Stimulated activated CD8-positive, alpha-beta memory T cell treated with anti-CD3 and anti-CD28 coated beads, Interleukin-7, amount 100 ng/mL, for 1 hour (primary cell): ENCODE measurements around the gene NRIP2.
A peak's percentile ranks its signal among the peaks of the same experiment; 100 is the strongest.

Experiments used
- DNase-seq, 2 donors: peaks; one replicate each; pipeline ENCODE4 v3.0.0-alpha.2; 2020; ENCODE audit warnings: low read depth in 2 of 2

Gene NRIP2

DNA sequence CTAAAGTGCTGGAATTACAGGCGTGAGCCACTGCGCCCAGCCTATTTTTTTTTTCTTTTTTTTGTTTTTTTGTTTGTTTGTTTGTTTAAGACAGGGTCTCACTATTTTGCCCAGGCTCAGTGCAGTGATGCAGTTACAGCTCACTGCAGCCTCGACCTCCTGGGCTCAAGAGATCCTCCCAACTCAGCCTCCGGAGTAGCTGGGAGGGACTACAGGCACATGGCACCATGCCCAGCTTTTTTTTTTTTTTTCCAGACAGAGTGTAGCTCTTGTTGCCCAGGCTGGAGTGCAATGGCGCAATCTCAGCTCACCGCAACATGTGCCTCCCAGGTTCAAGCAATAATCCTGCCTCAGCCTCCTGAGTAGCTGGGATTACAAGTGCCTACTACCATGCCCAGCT lies 28.1 kb downstream of the NRIP2 start:
- no peak for DNase-seq

DNA sequence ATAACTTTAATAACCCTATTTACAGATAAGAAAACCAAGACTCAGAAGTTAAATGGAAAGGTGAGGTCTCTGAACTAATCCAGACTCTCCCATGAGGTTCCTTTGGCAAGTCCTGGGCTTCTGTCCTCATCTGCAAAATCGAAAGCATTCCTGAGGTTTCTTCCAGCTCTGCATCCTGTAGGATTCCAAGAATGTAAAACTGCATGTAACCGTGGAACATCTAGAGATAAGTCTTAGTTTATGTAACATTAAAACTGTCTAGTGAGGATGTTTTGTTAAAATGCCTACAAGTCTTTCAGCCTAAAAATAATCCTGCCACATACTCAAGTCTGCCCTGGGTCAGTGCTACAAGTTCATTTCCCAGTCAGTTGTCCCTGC lies 29.7 kb downstream of the NRIP2 start:
- no peak for DNase-seq

DNA sequence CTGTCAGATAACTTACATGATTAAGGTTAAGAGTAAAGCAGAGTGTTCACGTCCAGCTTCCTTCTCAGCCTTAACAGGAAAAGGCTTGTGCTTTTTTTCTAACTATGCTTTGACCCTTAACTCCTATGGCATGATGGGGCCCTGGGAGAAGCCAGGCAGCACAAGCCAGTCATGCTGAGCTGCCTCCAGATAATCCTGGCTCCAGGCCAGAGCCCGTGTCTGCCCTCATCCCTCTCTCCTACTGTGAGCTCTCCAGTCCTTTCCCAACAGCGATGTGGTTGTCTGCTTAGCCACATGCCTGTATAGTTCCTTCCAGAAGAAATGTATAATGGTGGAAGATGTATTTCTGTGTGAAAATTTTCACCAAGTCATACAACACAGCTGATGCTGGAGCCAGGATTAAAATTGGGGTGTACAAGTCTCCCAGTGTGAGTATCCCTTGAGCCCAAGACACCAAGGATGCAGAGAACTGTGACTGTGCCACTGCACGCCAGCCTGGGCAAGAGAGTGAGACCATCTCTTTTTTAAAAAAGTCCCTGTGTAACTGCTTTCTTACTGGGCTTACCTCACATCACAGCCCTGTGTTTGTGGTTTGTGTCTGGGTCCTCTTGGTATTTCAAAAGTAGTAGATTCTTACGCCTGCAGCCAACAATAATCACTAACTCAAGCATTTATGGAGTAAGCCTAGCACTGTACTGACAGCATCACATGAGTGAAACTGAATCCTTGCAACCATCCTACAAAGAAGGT lies 30.3 kb downstream of the NRIP2 start:
- DNase-seq, result no peak

DNA sequence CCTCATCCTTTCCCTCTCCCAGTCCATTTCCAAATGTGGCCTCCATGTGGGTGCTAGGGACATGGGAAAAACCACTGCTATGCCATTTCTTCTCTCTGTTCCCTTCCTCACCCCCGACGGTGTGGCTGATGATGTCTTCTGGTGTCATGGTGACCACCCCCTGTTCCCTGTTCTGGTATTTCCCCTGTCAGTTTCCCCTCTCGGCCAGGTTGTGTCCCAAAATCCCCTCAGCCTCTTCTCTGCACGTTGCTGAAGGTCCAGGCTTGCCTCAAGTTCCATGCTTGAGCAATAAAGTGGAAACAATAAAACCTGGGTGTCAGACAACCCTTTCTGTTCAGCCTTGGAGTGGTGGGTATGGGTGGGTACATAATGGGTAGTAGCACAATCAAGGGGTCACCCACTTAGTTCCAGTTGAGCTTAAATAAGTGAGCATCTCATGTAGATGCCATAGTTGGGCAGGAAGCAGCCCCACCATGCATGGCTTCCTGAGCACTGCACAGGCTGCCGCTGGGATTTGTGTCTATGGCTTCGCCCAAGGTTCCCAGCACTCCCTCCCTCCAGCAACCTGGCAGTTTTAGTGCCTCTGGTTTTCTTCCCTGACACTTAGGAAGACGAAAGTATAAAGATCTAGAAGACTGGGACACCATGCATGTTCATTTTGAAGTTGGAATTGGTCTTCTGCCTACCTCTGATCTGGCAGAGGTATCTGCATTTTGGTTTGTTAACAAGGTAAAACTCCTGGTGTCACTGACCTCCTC lies 31.0 kb downstream of the NRIP2 start:
- no peak for DNase-seq

DNA sequence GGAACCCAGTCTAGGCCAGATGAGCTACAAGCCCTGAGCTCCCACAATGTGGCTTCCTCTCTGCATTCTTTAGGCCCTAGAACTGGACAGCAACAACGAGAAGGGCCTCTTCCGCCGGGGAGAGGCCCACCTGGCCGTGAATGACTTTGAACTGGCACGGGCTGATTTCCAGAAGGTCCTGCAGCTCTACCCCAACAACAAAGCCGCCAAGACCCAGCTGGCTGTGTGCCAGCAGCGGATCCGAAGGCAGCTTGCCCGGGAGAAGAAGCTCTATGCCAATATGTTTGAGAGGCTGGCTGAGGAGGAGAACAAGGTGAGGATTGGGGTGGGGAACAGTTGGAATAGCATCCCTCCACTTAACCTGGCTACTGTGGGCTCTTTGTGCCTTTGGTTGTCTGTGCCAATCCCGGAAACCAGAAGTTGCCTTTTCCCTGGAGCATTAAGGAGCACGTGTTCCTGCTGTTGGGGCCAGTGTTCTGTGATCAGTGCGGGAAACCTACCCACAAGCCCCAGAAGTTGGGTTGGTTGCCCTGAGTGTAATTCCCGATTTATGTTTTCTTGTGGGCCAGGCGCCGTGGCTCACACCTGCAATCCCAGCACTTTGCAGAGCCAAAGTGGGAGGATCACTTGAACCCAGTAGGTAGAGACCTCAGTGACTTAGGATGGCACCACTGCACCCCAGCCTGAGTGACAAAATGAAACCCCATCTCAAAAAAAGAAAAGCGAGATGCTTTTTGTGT lies 33.6 kb downstream of the NRIP2 start:
- DNase-seq, result no peak

DNA sequence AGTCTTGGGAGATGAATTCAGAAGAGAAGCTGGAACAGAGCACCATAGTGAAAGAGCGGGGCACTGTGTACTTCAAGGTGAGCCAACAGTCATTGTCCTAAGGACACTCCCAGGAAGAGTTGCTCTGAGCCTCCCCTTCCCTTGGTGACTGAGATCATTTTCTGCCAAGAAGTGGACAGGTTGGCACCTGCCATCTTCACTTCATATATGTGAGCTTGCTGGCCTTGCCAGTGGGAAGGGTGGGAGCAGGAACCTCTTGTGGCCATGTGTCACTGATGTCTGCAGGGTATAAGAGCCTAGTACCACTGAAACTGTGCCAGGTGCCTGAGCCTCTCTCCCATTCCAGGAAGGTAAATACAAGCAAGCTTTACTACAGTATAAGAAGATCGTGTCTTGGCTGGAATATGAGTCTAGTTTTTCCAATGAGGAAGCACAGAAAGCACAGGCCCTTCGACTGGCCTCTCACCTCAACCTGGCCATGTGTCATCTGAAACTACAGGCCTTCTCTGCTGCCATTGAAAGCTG lies 34.7 kb downstream of the NRIP2 start:
- no peak for DNase-seq

DNA sequence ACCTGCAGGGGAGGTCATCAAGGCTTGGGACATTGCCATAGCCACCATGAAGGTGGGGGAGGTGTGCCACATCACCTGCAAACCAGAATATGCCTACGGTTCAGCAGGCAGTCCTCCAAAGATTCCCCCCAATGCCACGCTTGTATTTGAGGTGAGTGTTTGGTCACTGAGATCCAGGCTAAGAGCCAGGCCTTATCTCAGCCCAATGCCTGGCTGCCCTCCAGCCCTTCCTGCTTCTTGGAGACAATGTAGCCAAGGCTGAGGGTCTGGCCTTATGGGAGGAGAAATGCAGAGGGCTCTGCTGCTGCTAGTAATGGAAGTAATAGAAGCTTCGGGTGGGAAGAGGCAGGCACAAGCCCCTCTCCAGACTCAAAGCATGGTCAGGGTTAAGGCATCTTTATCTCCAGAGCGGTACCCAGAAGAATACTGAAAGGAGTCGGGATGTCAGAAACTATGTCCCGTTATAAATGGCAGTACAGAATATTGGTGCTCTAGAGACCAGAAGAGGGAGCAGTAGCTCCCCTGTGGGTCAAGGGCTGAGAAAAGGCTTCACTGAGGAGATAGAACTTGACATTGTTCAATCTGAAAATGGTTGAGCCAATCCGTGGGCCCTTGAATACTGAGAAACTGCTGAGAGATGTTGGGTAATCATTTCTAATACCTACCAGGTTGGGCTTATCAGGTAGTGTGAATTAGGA lies 37.0 kb downstream of the NRIP2 start:
- DNase-seq, result no peak

DNA sequence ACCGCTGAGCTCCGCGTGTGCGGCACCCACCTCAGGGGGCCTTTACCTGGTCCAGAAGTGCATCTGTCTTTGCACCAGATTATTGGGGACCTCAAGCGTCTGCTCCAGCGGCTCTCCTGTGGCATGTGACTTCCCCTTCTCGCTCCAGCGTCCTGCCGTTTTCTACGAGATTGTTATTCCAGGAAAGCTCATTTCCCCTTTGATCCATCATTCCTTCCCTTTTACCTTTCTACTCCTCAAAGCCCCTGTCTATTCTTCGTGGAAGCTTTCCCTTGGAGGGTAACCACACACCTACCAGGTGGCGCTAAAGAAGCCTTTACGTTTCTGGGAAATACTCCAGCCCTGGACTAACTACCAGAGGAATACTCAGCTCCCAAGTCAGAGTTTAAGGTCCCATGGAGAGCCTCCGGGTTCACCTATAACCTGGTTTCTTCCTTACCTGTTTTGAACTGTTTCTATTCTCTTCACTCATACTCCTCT lies 38.6 kb downstream of the NRIP2 start:
- no peak for DNase-seq

DNA sequence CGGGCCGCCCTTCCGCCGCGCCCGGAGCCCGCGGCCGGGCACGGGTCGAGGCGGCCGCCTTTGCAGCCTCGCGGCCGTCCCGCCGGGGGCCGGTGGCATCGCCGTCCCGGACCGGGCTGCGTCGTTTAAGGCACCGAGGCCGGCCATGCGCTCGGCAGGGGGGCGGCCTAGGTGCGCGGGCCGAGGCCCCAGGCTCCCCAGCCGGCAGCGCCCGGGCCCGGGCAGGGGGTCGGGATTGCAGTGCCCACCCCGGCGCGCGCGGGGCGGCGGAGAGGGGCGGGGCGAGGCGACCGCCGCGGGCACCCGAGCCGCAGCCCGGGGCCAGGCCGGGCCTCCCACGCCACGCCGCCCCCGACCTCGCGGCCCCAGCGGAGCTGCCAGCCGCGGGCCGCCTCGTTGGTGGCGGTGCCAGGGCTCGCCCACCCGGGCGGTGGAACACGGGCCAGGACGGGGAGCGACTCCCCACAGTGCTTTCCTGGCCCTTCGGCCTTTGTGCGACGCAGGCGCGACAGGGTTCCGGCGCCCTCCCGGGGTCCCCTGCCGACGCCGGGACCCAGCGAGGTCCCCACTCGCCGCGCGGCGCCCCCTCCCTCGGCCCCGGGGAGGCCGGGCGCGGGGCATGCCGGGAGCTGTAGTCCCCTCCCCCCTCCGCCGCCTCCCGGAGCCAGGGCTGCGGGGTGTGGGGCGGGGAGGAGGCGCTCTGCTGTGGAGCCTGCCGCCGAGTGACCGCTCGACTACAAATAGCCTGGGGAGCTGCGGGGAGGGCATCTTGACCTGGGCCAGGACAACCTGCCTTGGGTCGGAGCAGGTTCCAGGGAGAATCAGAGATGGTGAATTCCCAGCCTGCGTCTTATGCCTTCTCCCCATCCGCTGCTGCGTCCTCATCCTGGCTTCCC lies 39.3 kb downstream of the NRIP2 start:
- peak; percentile 41 to 46 for DNase-seq

DNA sequence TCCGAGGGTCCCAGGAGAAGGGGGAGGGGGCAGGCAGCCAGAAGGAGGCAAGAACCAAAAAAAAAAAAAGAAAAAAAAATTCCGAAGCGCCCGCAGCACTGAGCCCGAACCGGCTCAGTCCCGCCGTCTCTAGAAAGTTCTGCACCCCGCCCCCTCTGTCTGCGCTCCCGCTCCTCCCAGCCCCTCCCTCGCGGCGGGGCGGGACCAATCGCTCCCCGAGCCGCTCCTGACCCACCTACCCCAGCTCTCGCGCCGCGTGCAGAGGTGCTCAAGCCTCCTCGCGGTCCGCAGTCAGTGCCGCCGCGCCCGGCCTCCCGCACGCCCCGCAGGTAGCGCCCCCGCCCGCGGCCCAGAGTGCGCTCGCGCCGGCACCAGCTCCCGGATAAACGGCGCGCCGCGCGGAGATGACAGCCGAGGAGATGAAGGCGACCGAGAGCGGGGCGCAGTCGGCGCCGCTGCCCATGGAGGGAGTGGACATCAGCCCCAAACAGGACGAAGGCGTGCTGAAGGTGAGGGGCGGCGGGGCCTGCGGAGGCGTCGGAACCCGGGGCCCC lies 40.0 kb downstream of the NRIP2 start, which contains the start of gene FKBP4:
FKBP4 (plus strand) TSS at position 235 of the 554 bp plus-strand sequence; CDS start at position 405, 170 bp downstream.
- peak; percentile 77 to 78 for DNase-seq

DNA sequence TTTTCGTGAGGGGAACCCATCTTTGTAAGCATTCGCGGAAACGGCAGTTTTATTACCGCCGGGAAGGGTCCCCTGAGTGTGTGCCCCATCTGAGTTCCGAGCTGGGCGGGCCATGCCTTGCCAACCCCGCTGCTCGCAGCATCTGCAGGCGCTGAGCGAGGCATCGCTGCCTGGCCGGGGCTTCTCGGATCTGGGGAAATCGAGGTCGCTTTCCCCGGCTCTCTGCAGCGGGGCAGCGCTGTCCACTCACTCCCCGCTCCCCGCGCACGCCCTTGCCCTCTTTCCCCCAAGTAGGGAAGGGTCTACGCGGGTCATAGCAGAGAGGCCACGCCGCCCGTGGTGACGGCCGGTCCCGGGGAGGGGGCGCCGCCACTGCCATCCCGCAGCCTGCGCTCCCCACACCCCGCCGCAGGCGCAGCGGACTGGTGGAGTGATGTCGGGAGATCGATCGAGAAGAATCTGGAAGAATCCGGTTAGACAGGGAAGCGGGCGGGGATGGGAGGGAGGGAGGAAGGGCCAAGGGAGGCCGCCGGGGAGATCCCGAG lies 40.6 kb downstream of the NRIP2 start:
- DNase-seq, result no peak

DNA sequence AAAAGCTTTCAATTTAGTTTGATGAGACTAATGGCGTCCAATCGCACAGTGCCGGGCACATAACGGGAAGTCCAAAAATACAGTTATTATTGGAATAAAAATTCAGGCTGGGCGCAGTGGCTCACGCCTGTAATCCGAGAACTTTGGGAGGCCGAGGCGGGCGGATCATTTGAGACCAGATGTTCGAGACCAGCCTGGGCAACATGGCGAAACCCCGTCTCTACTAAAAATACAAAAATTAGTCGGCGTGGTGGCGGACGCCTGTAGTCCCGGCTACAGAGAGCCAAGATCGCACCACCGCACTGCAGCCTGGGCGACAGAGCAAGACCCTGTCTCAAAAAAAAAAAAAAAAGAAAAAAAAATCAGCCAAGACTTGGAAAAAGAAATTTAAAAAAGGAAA lies 41.3 kb downstream of the NRIP2 start:
- no peak for DNase-seq

DNA sequence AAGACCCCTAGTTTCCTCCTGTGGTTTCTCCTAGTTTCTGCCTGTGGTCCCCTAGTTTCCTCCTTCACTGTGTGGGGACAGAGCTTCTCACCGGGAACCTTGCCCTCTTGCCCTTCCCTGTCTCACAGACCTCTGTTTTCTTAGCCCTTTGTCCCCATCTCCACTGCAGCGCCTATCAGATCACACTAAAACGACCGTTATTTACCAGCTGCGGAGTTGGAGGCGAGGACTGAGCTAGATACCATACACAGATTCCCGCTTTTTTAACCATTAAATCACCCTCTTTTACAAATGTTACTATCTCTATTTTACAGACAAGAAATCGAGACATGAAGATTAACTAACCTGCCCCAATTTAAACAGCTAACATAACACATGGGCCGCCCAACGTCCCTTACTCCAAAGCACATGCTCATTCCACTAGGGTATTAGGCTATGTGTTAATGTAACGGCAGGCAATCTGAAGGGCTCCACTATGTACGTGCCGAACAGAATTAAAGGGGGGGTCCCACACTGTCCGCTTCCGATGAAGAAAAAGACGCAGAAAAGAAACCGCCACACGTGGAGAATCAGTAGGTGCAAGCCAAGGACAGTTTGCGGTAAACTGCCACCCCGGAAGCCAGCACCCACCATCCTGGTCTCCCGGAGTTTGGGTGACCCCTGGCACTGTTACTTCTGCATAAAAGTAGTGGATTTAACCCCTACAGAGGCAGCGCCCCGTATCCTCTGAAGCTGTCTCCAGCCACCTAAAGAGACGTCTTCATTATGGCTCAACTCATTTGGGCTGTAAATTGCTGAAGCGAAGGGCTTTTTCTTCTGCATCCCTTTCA lies 41.9 kb downstream of the NRIP2 start:
- DNase-seq, result no peak

DNA sequence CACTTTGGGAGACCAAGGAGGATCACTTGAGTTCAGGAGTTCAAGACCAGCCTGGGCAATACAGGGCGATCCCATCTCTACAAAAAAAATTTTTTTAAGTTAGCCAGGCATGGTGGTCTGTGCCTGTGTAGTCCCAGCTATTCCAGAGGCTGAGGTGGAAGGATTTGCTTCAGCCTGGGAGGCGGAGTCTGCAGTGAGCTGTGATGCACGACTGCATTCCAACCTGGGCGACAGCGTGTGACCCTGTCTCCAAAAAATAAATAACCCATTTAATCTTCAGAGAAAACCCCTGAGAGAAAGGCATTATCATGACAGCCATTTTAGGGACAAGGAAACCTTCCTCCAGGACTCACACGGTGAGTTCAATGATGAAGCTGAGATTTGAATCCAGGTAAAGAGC lies 43.7 kb downstream of the NRIP2 start:
- no peak for DNase-seq

DNA sequence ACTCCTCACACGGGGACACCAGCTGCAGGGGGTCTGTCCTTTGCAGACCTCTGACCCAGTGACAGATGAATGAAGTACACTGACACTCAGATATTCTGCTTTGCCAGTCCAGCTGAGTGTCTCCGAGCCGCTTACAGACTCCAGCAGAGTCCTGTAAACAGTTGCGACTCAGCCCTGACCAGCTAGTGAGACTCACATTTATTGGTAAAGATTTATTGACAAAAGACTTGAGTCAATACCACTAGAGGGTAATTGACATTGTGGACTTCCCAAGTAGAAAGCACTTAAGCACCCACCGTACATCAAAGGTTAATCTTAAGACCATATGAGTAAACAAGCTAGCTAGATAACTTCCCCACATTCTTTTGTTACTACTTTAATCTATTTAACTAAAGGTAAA lies 49.8 kb downstream of the NRIP2 start:
- DNase-seq, result no peak

DNA sequence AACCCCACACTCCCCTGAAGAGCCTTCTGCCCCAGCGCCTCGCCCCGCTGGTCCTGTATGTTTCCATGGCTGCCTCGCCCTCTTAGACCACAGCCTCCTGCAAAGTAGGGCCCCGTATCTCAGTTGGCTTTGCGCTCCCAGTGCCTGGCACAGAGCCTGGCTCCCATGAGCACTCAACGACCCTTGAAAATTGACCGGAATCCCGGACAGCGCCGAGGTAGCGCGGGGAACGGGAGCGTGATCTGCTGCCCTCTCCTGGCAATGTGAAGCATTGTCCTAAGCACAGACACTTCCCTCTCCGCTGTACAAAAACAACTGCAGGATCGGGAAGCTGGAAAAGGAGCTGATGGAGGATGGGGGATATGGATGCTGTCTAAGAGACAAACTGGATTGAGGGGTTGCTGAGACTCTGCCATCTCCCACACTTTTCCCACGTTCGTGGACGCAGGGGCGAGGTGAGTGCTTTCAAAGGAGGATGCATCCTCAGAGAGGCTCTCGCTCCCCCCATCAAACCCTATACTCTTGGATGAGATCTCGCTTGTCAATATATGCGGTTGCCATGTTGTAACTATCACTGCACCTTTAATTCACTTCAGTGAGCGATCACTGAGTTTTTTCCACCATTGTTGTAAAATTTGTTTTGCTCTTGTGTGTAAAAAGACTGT lies 50.8 kb downstream of the NRIP2 start:
- DNase-seq, result peak in 1 of 2 donors; percentile 17

DNA sequence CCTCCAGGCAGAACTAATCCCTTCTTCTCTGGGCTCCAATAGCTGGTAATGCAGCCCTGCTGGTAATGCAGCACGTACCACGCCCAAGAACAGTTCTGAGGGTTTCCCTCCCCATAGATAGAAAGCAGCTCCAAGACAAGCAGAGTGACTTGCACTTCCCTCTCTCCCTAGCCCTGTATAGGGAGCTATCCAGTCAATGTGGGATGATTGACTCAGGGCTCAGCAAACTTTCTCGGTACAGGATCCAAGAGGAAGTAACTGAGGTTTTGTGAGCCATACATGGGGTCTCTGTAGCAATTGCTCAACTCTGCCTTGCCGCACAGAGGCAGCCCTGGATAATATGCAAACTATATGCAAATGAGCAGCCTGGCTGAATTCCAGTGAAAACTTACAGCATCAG lies 55.6 kb downstream of the NRIP2 start:
- no peak for DNase-seq

DNA sequence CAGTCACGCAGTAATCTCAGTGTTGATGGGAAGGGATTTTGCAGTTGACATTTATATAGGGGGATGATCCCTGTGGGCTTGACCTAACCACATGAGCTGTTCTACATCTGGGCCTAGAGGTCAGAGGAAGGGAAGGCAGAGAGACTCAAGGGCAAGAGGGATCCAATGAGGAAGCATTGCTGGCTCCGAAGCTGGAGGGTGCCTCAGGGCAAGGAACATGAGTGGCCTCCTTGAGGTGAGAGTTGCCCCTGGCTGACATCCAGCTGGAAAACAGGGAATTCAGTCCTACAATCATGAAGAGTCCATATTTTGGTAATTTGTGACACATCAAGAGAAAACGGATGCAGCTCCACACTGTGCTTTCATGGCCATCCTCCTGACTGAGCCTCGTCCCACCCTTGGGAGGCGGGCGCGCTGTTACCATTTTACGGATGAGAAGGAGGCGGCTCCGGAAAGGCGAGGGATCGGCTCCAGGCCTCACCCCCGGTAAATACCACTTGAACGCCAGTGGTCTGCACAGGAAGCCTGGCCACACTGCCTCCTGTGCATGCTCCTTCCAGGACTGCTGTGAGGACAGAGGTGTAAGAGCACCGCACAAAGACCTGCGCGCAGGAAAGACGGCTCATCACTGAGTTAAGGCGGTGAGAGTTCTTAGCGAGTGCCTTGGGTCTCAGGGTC lies 58.6 kb downstream of the NRIP2 start:
- no peak for DNase-seq
